SK-N-MC (cell line): ENCODE data around the gene CPNE5.

Experiments used
- EZH2 ChIP-seq: fragments of 200-600 bp; sonication (generic); IDR thresholded peaks from one replicate; pipeline ENCODE4 v1.6.1; 2017; ENCODE audit warnings: antibody characterized with exemption
- POLR2AphosphoS5 ChIP-seq: IDR thresholded peaks from 2 replicates; pipeline ENCODE4 v1.6.1; 2012; ENCODE audit warnings: mild to moderate bottlenecking, low read depth, low read length, borderline replicate concordance

DNA sequence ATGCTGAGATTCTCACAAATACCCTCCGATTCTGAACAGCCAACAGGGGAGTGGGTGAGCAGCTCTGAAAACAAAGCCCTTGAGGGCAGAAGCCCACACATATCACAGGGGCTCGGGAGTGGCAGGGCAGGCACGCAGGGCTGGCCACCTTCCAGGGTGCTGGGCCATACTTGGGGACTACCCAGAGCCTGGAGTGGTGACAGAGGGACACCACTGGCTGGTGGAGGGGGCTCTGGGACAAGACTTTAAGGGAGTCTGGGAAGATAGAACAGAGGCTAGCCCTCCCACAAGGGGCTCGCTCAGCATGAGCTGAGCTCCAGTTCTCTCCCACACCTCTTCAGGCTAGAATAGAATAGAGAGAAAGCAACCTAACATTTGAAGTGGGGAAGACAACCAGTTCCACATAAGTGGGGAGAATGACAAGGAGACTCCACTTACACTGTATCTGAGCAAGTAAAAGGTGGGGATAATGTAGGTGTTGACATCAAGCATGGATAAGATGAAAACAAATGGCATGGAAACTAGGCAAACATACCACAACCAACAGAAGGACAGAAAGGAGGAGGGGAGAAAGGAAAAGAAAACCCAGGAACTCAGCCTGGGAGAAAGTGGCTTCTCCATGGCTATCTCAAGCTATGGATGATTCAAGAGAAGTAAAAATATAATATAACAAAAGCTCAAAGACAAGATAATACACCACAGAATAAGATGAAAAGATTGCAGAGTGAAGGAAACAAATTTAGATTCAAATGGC is 28.4 kb upstream of the CPNE5 start:
- TF ChIP-seq EZH2 (no peak), POLR2AphosphoS5 (no peak)
